GM19467 (cell line): Measurements from ENCODE around the gene GIGYF2.

Experiments
- ATAC-seq: cut with Tn5 transposase; IDR thresholded peaks from one replicate; pipeline ENCODE4 v1.9.1; 2021; ENCODE audit warnings: mild to moderate bottlenecking, moderate library complexity; ENCODE audit not compliant: unreplicated experiment

Gene GIGYF2

GRCh38 chr2:232908695-232909094, 211.6 kb downstream of the GIGYF2 start:
- no peak for ATAC-seq
